ENCODE results near the gene KLHL26. TPM values are rescaled to one million over a fixed set of nuclear protein-coding genes. Genes with fewer than 3 reads are reported as not detected.
"Not testable (repeated sequence)": the region's sequence is repeated elsewhere in the genome, so short reads cannot be mapped to it uniquely, and the experiment has no call there.

The KLHL26 gene
- total and polyA plus RNA-seq, 9 donors, result 1.6 to 24.0 (median 10.6) TPM

- DNase-seq, result peak; percentile 81 to 90 (median 88)
- no peaks in the 10 kb centered on the region for H3K9me3 ChIP-seq
- peaks cover 19% of the 10 kb centered on the region for H3K4me1 ChIP-seq (ENCODE audit: insufficient read depth)
- no peaks in the 10 kb centered on the region for H3K36me3 ChIP-seq
- H3K27ac ChIP-seq, result peak within 1 kb of the TSS; percentile 1 to 72
- no peaks in the 10 kb centered on the region for H3K27me3 ChIP-seq
- peak within 1 kb of the TSS; percentile 68 for H3K4me3 ChIP-seq
- whole genome bisulfite sequencing, 3 donors, result 0 to 1% (median 0%) methylated on average over 56 to 72 of the region's 72 CpGs
- intact Hi-C loops (cut with DNase I), result loop anchor here in 1 of 4 donors (5.0 kb wide), 2 partner anchors 121 to 136 kb away; no protein-coding TSS in a partner anchor
- TF ChIP-seq CTCF (IDR thresholded peaks at IDR 0.05) (peak; percentile 86 to 91 (median 87)), EP300 (IDR thresholded peaks at IDR 0.05) (no peak), POLR2A (IDR thresholded peaks at IDR 0.05) (peak; percentile 45)
These were observed 48.0 kb upstream of the KLHL26 start, which contains the start of gene REX1BD for GRCh38 chr19:18588611-18589379. TSS of gene REX1BD (plus strand) at chr19:18588798. CDS start at chr19:18588802, 4 bp downstream.

- 3 to 7% (median 6%) methylated on average over 37 to 52 of the region's 52 CpGs for WGBS, 3 donors
- intact Hi-C loops (cut with DNase I), result loop anchor here in 3 of 4 donors (5.0 to 10.0 kb wide), 5 partner anchors 85 to 265 kb away; no protein-coding TSS in a partner anchor
- Histone ChIP-seq H3K27me3 (no peaks in the 10 kb centered on the region), H3K9me3 (no peaks in the 10 kb centered on the region), H3K27ac (peak overlapping the region in 1 of 2 donors; percentile 72), H3K4me1 (ENCODE audit: insufficient read depth) (peaks cover 19% of the 10 kb centered on the region), H3K4me3 (peak overlapping the region; percentile 68), H3K36me3 (no peaks in the 10 kb centered on the region)
- DNase-seq, result peak; percentile 58 to 77 (median 66)
- TF ChIP-seq CTCF (IDR thresholded peaks at IDR 0.05) (peak in 2 of 3 donors; percentile 30 to 37), EP300 (IDR thresholded peaks at IDR 0.05) (no peak)
These were observed 47.2 kb upstream of the KLHL26 start for GRCh38 chr19:18589380-18590272.

GRCh38 chr19:18590273-18591272, 46.3 kb upstream of the KLHL26 start:
- 60 to 75% (median 65%) methylated on average over 40 of the region's 40 CpGs for WGBS, 3 donors
- no peak overlapping the region for H3K4me3 ChIP-seq
- TF ChIP-seq POLR2A (IDR thresholded peaks at IDR 0.05) (no peak), EP300 (IDR thresholded peaks at IDR 0.05) (no peak)
- peaks cover 19% of the 10 kb centered on the region for H3K4me1 ChIP-seq (ENCODE audit: insufficient read depth)
- H3K27me3 ChIP-seq, result no peaks in the 10 kb centered on the region
- DNase-seq, result peak in 3 of 5 donors; percentile 61 to 67 (median 63)
- intact Hi-C loops (cut with DNase I), result loop anchor here in 3 of 4 donors (5.0 to 10.0 kb wide), 3 partner anchors 84 to 264 kb away; no protein-coding TSS in a partner anchor
- no peaks in the 10 kb centered on the region for H3K9me3 ChIP-seq
- H3K36me3 ChIP-seq, result no peaks in the 10 kb centered on the region
- peak overlapping the region in 1 of 2 donors; percentile 72 for H3K27ac ChIP-seq

- Histone ChIP-seq H3K27ac (no peak overlapping the region), H3K36me3 (no peaks in the 10 kb centered on the region), H3K9me3 (no peaks in the 10 kb centered on the region), H3K27me3 (no peaks in the 10 kb centered on the region), H3K4me3 (no peak overlapping the region), H3K4me1 (ENCODE audit: insufficient read depth) (peaks cover 19% of the 10 kb centered on the region)
- 85 to 92% (median 88%) methylated on average over 22 of the region's 22 CpGs for WGBS, 3 donors
- no peak for DNase-seq
- intact Hi-C loops (cut with DNase I), result loop anchor here in 3 of 4 donors (5.0 to 10.0 kb wide), 3 partner anchors 83 to 263 kb away; no protein-coding TSS in a partner anchor
- TF ChIP-seq EP300 (IDR thresholded peaks at IDR 0.05), result no peak
- no peak for TF ChIP-seq CTCF (IDR thresholded peaks at IDR 0.05)
- TF ChIP-seq POLR2A (IDR thresholded peaks at IDR 0.05), result no peak
These were observed 45.0 kb upstream of the KLHL26 start for GRCh38 chr19:18591735-18592385.

- H3K9me3 ChIP-seq, H3K27me3 ChIP-seq, H3K36me3 ChIP-seq, H3K27ac ChIP-seq, DNase-seq, H3K4me3 ChIP-seq: not testable (repeated sequence)
- intact Hi-C loops (cut with DNase I), result loop anchor here in 3 of 4 donors (5.0 to 10.0 kb wide), 3 partner anchors 82 to 262 kb away; no protein-coding TSS in a partner anchor
- WGBS, 3 donors, result 49 to 67% (median 62%) methylated on average over 5 of the region's 5 CpGs
- peaks cover 19% of the 10 kb centered on the region for H3K4me1 ChIP-seq (ENCODE audit: insufficient read depth)
These were observed 44.1 kb upstream of the KLHL26 start for GRCh38 chr19:18592732-18593131.
